NCI-H1694 treated with DMSO at 0.1 percent for 48 hours (cell line): ENCODE results near the gene BUB3.

Experiments
- DNase-seq: peaks from one replicate; lab custom pipeline; 2025; lab: John Stamatoyannopoulos, UW

BUB3 gene

GRCh38 chr10:123141791-123142700 is 12.2 kb upstream of the BUB3 start:
- DNase-seq, result no peak

GRCh38 chr10:123142701-123143161 is 11.5 kb upstream of the BUB3 start:
- DNase-seq, result no peak

GRCh38 chr10:123143162-123143824 is 10.9 kb upstream of the BUB3 start:
- DNase-seq, result no peak

- DNase-seq, result no peak
Observed at GRCh38 chr10:123143825-123144168, 10.4 kb upstream of the BUB3 start.

- DNase-seq, result no peak
Observed at GRCh38 chr10:123144697-123145541, 9.3 kb upstream of the BUB3 start.

GRCh38 chr10:123145542-123146012 is 8.6 kb upstream of the BUB3 start:
- DNase-seq, result no peak

GRCh38 chr10:123146013-123146893 is 7.9 kb upstream of the BUB3 start:
- no peak for DNase-seq

GRCh38 chr10:123146894-123147634 is 7.1 kb upstream of the BUB3 start:
- DNase-seq, result no peak

- DNase-seq, result no peak
Observed at GRCh38 chr10:123147635-123148413, 6.4 kb upstream of the BUB3 start, which contains the start of gene HMX2. Gene HMX2 (plus strand): TSS chr10:123148136. CDS start chr10:123148379, 243 bp downstream.

- DNase-seq, result no peak
Observed at GRCh38 chr10:123148414-123149161, 5.6 kb upstream of the BUB3 start.

- DNase-seq, result no peak
Observed at GRCh38 chr10:123149162-123149567, 5.0 kb upstream of the BUB3 start.

GRCh38 chr10:123149568-123150270 is 4.5 kb upstream of the BUB3 start:
- no peak for DNase-seq

- no peak for DNase-seq
Observed at GRCh38 chr10:123150271-123150985, 3.8 kb upstream of the BUB3 start.

GRCh38 chr10:123150986-123151736 is 3.0 kb upstream of the BUB3 start:
- no peak for DNase-seq

GRCh38 chr10:123151737-123152135 is 2.5 kb upstream of the BUB3 start:
- no peak for DNase-seq

GRCh38 chr10:123153486-123154091 is 613 bp upstream of the BUB3 start:
- no peak for DNase-seq
